Stromal cell of bone marrow (primary cell): Measurements from ENCODE around the gene SPACA4.

Experiments used
- DNase-seq: peaks from one replicate; pipeline ENCODE4 v3.0.0-alpha.2; 2012; ENCODE audit warnings: low read depth

Gene SPACA4

DNA sequence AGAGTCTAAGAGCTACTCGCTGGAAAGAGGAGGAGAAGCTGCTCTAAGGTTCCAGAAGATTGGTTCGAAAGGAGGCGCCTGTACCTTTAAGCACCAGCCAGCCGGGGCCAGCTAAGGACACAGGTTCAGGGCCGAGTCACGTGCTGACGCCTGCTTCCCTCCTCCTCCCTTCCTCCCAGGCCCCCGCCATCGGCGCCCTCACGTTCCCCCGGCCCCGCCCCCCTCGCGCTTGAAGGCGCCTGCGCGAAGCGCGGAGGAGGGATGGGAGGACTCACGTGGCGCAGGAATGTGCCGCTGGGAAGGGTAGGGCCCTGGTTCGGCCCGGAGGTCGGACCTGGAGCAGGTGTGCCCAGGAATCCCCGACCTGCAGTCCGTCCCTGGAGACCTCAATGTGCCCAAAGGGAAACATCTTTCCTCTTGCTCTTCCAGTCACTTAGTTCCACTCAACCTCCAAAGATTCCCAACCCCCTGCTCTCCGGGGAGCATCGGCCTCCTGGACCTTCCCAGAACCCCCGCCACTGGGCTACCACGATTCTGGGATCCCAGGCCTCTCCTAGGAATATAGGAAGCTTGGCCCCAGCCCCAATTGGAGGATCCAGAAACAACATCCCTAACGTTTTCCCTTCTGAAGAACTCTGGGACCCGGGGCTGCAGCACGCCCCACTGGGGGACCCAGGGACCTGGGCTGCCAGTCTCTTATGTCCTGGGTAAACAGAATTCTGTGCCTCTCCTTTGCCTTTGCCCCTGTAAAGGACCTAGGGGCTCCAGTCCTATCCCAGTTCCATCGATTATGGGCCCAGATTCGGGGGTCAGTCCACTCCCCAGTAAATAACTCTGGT lies 28.1 kb downstream of the SPACA4 start:
- peak; percentile 95 for DNase-seq

DNA sequence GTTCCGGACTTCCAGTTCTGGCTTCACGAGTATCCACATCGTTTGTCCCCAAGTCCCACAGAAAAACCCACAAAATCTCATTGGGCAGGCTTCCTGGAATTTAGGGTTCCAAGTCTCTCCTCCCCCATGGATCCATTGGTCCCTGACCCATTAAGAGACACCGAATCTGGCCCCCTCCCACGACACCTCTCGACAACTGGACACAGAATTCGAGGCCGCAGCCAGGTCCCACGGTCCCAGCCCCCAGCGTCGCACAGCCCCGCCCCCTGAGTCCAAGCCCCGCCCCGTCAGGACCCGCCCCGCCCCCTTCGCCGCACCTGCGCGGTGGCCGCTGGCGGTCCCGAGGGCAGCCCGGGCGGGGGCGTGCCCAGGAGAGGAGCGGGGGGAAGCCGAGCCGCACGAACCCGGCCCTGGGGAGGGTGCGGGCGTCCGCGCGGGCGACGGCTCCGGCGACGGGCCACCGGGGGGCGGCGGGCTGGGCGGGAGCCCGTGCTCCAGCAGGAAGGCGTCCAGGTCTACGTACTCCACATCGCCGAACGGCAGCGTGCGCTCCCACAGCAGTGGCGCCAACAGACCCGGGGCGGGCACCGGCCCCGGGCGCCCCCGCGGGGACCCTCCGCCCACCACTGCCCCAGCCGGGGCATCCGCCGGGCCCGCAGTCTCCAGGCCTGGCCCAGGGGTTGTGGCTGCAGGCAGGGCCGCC lies 28.9 kb downstream of the SPACA4 start:
- no peak for DNase-seq

DNA sequence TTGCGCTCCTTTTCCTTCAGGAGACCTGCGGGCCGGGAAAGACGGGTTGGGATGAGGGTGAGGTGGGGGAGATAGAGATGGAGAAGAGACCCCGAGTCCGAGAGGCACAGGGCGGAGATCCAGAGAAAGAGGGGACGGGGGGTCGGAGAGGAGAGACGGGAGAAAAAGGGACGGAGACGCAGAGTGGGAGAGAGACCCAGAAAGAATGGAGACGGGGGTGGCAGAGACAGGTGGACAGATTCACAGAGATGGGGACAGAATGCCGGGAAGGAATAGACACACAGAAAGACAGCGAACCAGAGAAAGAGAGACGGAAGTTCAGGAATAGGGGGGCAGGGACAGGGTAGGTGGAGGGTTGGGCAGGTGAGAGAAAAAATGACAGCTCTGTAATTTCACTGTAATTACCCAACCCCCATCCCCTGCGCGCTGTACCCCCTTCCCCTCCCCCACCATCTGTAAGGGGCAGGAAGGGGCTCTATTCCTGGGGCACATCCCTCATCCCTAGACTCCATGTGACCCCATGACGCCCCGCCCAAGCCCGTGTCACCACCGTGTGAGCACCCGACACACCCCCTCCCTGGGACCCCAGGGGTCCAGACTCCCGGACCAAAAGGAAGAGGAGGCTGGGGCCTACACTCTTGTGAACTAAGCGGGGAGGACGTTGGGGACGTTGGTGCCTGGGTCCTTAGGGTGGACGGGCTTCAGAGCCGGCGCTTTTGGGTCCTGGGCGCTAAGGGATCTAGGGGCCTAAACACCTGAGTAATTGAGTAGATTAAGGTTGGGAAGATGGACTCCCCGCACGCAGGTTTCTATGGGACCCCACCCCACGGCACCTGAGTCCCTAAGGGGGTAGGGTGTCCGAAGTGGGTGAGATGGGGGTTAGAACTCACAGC lies 29.7 kb downstream of the SPACA4 start:
- DNase-seq = no peak

DNA sequence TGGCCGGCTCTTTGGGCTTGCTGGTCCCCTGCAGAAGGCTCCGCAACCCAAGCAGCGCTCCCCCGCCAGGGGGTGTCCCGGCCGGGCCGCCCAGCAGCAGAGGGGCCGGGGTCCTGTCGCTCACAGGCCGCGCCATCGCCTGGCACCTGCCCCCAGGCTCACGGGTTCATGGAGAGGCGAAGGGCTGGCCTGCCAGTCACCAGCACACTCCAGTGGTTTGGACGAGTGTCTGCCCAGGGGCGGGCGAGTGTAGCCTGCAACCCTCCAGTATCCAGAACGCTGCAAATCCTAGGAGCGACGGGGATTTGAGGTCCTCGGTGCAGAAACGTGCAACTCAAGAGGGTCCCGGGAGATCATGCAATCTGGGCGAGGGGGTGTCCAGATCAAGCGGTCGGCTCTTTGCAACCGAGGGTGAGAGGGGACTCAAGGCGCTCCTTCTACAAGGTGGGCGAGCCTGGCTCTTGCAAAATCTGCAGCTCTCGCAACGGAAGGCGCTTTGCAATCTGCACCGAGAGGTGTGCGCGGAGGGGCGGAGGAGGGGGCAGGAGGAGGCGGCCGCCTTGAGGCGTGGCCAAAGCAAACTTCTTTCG lies 30.4 kb downstream of the SPACA4 start, which contains the start of gene DBP:
DBP (minus strand) TSS at position 521 of the 590 bp plus-strand sequence; CDS start at position 136, 385 bp downstream.
- DNase-seq = no peak

DNA sequence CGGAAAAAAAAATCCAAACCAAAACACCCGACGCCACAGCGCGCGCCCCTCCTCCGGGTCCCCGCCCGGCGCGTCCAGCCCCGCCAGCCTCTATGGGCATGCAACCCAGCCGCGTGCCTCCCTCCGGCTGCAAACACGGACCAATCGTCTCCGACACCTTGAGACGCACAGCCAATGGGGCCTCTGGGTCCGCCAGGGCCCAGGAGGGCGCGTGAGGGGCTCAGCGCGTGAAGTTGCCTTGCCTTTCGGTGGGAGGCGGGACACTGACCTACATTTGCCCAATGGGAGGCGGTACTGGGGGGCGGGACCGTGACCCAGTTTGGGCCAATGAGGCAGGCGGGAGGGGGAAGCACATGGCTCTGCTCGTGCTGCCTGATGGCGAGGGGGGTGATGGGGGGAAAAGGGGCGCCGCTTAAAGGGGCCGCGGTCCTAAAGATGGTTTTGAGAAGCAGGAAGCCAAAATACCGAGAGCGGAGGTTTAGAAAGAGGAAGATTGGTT lies 31.0 kb downstream of the SPACA4 start:
- peak; percentile 100 for DNase-seq

DNA sequence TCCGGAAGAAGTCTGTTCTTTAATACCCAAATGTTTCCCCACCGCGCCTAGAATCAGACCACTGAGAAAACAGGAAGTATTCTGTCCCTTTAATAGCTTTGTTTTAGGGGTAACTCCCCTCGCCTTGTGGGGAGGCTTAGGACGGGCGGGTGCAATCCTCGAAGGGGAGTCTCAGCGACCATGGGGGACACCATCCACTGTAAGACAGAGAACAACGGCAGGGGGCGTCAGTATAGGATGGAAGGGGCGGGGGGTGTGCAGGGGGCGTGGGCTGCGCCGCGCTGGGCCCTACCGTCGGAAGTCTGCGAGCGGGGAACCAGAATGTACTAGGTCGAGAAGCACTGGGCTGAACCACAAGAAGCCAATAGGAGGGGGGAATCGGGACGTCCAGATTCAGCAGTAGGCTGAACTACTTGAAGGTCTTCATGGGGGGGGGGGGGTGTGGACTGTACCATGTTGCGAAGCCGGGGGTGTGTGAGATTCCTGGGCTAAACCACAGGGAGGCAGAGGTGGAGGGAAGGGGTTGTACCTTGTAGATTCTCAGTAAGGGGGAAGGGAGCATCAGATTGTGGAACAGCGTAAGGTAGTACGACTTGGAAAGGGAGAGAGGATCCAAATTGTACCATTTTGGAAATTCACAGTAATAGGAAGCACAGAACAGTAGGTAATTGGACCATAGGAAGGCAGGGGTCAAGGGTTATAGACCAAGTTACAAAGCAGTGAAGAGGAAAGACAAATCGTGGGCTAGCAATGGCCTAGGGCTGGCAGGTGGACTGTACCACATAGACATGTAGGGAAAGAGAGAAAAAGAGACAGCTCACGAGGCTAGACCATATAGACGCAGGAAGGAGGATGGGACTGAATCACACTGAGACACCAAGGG lies 31.6 kb downstream of the SPACA4 start:
- peak; percentile 89 for DNase-seq

DNA sequence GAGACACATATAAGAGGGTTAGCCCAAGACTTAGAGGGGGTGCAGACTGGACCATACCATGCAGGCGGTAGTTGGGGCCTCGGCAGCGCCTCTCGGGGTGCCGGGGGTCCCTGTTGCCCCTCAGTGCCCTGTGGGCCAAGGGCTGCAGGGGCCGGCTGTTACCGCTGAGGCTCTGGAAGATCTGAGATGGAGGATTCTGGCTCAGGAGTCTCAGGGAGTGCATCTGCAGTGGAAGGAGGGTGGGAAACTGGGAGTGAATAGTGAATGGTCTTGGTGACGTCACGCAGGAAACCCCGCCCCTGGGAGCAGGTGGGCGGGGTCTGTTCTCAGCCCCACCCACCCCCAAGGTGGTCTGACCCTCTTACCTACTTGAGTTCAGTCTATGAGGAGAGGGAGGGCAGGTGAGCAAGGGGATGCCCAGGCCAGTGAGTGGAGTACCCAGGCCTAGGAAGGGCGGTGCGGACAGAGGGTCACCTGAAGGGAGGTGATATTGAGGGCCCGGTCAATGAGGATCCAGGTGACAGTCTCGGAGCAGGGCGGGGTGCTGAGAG lies 32.4 kb downstream of the SPACA4 start:
- DNase-seq = no peak

DNA sequence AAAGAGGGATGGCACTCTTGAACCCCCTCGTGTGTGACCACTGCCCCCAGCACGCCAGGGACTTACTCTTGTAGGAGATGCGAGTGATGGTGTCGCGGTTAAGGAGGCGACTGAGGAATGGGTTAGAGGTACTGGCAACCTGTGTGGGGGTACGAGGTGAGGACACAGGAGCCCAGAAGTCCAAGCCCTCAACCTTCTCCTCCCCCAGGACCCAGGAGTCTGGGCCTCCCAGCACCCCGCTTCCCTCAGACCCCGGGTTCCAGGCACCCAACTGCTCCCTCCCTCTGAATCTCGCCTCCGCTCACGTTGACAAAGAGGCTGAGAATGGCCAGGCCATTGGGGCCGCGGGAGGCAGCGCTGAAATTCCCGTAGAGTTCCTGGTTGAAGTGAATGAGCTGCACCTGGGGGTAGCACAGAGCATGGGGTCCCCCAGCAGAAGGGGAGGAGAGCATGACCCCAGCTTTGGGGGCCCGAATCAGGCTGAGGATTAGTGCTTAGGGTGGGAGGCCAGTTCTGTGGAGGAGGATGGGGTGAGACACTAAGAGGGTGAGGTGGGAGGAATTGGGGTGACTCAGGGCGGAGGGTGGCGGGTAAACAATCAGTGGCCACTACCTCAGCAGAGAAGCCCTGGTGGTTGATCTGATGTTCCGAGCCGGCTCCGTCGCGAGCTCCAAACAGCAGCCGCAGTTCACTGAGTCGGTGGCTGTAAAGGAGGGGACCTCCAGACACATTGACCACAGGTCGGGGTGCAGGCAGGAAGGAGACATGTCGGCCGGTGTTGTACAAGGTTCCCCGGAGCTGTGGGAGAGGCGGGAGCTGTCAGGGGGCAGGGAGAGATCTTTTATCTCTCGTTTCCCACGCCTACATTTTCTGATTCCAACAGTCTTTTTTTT lies 33.2 kb downstream of the SPACA4 start:
- no peak for DNase-seq

DNA sequence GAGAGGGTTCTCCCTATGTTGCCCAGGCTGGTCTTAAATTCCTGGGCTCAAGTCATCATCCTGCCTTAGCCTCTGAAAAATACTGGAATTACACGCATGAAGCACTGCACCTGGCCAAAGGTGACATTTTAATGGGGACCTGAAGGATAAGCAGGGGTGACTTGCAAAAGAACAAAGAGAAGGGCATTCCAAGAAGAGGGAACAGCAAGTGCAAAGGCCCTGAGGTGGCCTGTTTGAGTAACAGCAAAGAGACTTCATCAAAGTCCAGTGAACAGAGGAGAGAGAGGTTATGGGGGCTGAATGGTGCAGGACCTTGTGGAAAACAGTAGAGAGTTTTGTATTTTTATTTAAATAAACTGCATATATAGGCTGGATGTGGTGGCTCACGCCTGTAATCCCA lies 35.3 kb downstream of the SPACA4 start:
- no peak for DNase-seq

DNA sequence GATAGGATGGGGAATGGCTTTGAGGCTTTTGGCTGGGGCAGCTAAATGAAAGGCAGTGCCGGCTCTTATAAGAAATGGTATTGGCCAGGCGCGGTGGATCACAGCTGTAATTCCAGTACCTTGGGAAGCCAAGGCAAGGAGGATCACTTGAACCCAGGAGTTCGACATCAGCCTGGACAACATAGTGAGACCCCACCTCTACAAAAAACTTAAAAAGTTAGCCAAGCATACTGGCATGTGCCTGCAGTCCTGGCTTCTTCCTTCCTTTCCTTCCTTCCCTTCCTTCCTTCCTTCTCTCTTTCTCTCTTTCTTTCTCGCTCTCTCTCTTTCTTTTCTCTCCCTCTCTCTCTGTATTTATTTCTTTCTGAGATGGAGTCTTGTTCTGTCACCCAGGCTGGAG lies 36.3 kb downstream of the SPACA4 start:
- no peak for DNase-seq

DNA sequence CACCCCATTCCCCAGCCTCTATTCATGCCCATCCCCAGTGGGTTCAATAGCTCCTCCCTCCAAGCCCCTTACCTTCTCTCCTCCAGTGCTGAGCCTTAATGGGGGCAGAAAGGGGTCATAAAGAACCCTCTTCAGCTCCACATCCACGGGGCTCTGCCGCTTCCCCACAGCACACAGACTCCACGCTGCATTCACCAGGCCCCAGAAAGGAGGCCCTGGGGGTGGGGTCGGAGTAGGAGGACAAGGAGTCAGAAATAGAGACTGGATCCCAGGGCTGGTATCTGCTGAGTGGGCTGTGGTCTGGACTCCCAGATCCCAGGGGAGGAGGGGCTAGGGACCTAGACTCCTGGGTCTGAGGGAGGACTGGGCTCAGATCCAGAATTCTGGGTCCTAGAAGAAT lies 37.8 kb downstream of the SPACA4 start:
- no peak for DNase-seq

DNA sequence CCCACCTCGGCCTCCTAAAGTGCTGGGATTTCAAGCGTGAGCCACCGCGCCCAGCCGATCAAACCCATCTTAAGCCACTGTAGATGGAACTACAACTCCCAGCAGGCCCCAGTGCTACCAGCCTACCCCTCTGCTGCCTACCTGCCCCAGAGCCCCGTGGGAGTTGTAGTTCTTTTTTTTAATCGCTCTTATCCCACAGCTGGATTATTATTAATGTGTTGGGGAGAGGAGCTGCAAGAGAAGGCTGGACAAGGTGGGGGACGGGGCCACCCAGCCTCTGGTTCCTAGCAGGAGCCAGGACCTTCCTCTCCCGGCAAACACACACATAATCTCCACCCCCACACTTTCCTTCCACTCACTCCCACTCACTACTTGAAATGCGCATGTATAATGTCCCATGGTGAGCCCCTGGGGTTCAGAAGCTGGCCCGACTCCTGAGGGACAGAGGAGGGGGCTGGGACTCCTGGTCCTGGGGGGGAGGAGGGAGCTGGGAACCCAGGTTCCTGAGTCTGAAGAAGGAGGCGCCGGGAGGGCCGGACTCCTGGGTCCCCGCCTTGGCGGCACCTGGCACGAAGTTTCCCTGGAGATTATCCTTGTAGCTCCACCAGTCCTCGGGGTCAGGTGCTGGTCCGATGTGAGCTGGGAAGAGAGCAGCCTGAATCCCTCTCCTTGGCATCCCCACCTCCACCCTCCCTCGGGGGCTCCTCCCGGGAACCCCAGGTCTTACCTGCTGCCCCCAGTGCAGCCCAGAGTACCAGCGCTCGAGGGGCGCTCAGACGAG lies 38.5 kb downstream of the SPACA4 start:
- DNase-seq = peak; percentile 54

DNA sequence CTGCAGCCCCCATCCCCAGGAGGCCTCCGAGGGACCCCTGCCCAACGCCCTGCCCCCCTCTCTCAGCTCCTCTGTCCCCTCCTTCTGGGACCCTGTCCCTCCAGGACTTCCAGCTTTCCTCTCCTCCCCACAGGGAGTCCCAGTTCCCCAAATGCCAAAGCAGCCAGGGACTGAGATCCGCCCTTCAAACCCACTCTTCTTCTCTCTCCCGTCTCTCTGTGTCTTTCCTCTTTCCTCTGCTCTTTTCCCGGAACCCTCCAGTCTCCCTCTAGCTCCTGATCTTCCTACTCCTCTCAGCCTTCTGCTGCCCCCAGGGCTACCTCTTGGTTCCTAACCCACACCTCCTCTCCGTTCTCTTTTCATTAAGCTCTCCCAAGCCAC lies 39.1 kb downstream of the SPACA4 start:
- no peak for DNase-seq

DNA sequence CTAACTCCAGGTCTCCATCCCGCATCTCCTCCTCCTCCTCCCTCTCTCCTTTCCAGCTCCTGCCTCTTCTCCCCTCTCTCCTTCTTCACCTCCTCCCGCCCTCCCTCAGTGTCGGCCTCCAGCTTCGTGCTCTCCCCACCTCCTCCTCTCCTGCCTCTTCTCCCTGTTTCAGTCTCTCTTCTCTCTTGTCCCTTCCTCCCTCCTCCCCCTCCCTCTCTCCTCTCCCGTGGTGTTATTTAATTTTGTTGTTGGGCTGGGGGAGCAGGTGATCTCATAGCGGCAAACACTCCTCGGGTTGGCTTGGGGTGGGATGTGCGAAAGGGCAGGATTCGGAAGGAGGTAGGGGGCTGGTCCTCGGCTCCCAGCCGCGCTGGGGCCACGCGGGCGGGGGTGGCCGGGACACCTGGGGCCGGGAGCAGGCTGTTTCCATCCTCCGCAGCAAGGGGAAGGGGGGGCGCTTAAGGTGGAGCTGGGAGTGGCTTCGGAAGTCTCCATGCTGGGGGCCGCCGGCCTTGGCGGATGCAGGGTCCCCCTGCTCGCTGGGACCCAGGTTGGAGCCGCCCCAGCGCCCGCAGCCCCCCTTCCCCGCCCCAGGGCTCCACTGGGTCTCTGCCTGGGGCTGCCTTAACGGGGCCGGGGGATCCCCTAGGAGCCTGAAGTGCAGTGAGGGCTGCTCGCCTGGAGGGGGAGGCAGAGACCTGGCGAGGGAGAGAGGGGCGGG lies 39.6 kb downstream of the SPACA4 start, which contains the start of gene CA11:
CA11 (minus strand) TSS at position 187 of the 721 bp plus-strand sequence. CDS start 555 bp downstream, outside the sequence.
- peak; percentile 66 for DNase-seq

DNA sequence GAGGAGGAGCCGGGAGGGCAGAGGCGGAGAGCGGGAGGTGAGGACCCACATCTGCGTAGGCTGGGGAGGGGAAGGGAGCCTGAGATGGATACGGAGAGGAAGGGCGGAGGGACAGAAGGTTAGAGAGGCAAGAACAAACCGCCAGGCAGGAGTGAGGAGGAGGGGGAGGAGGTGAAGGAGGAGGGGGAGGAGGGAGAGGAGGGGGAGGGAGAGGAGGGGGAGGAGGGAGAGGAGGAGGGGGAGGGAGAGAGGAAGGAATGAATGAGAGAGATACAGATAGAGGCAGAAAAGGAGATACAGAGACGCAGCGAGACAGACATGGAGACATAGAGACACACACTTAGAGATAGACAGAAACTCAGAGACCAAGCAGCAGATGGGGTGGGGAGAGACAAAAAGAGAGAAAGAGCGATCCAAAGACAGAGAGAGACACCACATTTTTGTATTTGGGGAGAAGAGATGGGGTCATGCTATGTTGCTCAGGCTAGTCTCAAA lies 40.2 kb downstream of the SPACA4 start:
- DNase-seq = no peak

DNA sequence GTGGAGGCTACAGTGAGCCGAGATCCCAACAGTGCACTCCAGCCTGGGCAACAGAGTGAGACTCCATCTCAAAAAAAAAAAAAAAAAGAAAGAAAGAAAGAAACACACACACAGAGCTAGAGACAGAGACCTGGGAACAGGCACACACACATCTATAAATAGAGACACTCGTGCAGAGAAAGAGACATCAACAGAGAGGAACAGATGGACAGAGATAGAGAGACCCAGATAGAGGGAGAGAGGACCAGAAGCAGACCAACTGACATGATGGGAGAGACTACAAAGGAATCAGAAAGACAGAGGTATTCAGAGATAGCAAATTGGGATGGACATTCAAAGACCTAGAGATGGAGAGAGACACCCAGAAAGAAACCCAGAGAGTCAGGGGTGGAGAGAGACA lies 41.6 kb downstream of the SPACA4 start:
- no peak for DNase-seq

DNA sequence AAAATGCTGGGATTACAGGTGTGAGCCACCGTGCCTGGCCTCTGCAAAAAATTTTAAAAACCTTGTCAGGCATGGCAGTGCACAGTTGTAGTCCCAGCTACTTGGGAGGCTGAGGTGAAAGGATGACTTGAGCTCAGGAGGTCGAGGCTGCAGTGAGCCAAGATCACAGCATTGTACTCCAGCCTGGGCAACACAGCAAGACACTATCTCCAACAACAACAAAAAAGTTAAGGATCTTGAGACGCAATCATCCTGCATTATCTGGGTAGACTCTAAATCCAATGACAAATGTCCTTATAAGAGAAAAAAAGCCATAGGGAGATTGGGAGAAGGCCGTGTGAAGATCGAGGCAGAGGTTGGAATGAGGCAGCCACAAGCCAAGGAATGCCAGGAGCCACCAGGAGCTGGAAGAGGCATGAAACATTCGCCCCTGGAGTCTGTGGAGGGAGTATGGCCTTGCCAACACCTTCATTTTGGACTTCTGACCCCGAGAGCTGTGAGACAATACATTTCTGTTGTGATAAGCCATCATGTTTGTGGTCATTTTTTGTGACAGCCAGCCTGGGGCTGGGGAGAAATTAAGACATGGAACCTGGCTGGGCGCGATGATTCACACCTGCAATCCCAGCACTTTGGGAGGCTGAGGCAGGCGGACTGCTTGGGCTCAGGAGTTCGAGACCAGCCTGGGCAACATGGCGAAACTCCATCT lies 44.6 kb downstream of the SPACA4 start:
- DNase-seq = no peak
